NB4 (cell line): Measurements from ENCODE around the gene MUSTN1.

ENCODE experiments used
- DNase-seq: peaks from one replicate; pipeline ENCODE4 v3.0.0; 2010; ENCODE audit warnings: low read depth
- H3K4me3 ChIP-seq: one replicate; pipeline ENCODE4 v1.5.1; 2011; ENCODE audit warnings: mild to moderate bottlenecking, low read depth, low read length, moderate library complexity
- MYC ChIP-seq: IDR thresholded peaks from 2 replicates; pipeline ENCODE4 v1.6.1; 2011; ENCODE audit warnings: low read depth, low read length
- POLR2A ChIP-seq: IDR thresholded peaks from 2 replicates; pipeline ENCODE4 v1.6.1; 2011; ENCODE audit warnings: mild to moderate bottlenecking; ENCODE audit not compliant: insufficient read length; ENCODE audit errors: extremely low read depth
- TF ChIP-seq, protein P1 (sequence below): IDR thresholded peaks from one replicate; pipeline ENCODE4 v1.5.1; 2012; ENCODE audit warnings: low read depth, low read length
- TF ChIP-seq, protein P2 (sequence below): IDR thresholded peaks from 2 replicates; pipeline ENCODE4 v1.6.1; 2011; ENCODE audit warnings: low read depth, low read length

Gene MUSTN1

DNA sequence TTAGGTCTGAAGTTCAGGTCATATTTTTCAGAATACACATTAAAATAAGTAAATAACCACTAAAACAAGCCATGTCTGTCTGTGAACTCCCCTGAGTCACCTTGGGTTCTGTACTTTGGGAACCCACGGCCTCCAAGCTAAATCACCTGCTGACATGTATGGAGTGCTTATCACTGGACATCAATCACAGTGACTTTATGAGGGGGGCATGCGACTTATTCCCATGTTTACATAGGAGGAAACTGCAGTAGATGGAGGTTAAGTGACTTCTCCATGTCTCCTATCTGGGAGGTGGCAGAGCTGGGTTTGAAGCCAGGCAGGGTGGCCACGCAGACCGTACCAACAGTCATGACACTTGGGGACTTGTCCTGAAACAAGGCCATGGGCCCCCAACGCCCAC lies 12.5 kb downstream of the MUSTN1 start:
- no peak for DNase-seq
- TF ChIP-seq, protein P1, sequence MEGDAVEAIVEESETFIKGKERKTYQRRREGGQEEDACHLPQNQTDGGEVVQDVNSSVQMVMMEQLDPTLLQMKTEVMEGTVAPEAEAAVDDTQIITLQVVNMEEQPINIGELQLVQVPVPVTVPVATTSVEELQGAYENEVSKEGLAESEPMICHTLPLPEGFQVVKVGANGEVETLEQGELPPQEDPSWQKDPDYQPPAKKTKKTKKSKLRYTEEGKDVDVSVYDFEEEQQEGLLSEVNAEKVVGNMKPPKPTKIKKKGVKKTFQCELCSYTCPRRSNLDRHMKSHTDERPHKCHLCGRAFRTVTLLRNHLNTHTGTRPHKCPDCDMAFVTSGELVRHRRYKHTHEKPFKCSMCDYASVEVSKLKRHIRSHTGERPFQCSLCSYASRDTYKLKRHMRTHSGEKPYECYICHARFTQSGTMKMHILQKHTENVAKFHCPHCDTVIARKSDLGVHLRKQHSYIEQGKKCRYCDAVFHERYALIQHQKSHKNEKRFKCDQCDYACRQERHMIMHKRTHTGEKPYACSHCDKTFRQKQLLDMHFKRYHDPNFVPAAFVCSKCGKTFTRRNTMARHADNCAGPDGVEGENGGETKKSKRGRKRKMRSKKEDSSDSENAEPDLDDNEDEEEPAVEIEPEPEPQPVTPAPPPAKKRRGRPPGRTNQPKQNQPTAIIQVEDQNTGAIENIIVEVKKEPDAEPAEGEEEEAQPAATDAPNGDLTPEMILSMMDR, result no peak
- TF ChIP-seq, protein P2, sequence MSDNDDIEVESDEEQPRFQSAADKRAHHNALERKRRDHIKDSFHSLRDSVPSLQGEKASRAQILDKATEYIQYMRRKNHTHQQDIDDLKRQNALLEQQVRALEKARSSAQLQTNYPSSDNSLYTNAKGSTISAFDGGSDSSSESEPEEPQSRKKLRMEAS, result no peak
- no peak overlapping the region for H3K4me3 ChIP-seq

GRCh38 chr3:52820736-52821135 lies 14.1 kb downstream of the MUSTN1 start:
- DNase-seq, result peak; percentile 46

GRCh38 chr3:52819936-52820335 lies 14.9 kb downstream of the MUSTN1 start:
- no peak overlapping the region for H3K4me3 ChIP-seq
- TF ChIP-seq, protein P1, result no peak
- TF ChIP-seq POLR2A (no peak), MYC (no peak)
- TF ChIP-seq, protein P2, result no peak
- no peak for DNase-seq

More at GRCh38 chr3:52820736-52821135, 14.1 kb downstream of the MUSTN1 start:
- H3K4me3 ChIP-seq, result no peak overlapping the region
- TF ChIP-seq, protein P1, result peak; percentile 74
- TF ChIP-seq POLR2A (no peak), MYC (no peak)
- TF ChIP-seq, protein P2, result no peak

DNA sequence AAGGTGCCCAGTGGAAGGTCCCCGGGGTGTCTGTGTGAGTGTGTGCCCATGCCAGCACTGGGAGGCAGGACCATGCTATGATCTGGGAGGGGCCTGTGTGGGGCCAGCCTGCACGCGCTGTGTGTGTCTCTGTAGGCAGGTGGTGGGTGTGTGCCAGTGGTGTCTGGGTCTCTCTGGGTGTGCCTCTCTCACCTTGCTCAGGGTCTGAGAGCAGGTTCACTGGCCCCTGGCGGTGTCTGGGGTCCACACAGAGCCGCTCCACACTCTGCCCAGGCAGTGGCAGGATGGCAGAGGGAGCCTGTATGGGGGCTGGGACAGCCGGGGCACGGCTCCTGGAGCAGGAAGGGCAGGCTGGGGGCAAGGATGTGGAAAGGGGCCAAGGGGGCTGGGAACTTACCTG lies 17.0 kb downstream of the MUSTN1 start:
- no peak overlapping the region for H3K4me3 ChIP-seq
- no peak for DNase-seq
- TF ChIP-seq, protein P1, result no peak
- TF ChIP-seq POLR2A (no peak), MYC (no peak)
- TF ChIP-seq, protein P2, result no peak

DNA sequence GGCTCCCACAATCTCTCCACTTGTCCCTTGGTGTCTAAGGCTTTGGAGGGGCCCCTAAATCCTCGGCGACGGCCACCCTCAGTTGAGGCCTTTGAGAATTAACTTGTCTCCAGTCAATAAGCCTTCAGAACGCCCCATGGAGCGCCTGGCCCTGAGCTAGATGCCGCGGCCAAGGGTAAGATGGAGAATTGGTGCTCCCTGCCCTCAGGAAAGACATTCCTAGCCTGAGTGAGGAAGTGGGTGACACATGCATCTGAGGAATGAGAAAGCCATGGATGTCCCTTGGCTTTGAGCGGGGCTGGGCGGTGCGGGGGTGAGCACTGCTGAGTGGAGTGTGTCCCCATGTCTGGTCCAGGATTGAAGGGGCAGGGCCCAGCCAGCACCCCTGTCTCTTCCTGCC lies 17.6 kb downstream of the MUSTN1 start:
- TF ChIP-seq POLR2A, result no peak
- TF ChIP-seq MYC, result no peak
- TF ChIP-seq, protein P2, result no peak
- TF ChIP-seq, protein P1, result no peak
- no peak overlapping the region for H3K4me3 ChIP-seq
- no peak for DNase-seq

- H3K4me3 ChIP-seq, result no peak overlapping the region
- TF ChIP-seq MYC, result no peak
- TF ChIP-seq, protein P1, result no peak
- TF ChIP-seq, protein P2, result no peak
- DNase-seq, result no peak
Measured at GRCh38 chr3:52816654-52817053, 18.2 kb downstream of the MUSTN1 start.
